ENCODE data around the gene SRPK2. TPM values are rescaled to one million over a fixed set of nuclear protein-coding genes. Genes with fewer than 3 reads are reported as not detected.
A peak's percentile ranks its signal among the peaks of the same experiment; 100 is the strongest.

The SRPK2 gene
- total RNA-seq, 1 experiment from 2014 or later, result 27.6 TPM

DNA sequence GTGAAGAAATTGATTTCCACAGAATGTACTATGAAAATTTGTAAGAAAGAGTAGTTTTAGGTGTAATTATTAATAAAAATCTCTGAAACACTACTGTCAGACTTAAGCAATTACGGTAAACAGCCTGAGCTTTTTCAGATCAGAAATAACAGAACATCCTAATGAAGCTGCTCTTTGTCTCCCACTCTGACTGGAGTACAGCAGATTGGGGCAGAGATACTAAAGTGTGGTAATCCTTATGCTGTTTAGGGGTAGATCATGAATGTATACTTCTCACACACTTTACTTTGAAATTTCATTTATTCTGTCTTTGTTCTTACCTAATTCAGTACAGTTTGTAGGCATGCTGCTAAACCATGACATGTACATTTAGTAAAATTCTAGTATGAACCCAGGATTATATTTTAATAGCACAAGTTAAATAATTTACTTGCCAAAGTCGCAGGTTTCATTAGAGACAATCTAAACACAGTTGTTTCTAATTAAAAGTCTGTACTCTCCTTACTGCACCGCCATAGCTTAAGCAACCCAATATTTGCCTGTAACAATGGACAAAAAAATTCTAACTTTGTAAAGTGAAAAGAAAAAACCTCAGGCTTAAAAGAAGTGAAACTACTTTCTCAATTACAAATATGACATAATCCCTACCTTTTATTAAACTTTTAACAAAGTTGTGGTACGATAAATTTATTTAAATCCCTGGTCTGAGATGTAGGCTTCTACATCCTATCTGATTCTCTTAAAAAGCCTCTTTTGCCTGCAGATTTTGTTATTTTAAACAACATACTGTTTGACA, 286.0 kb downstream of the SRPK2 start:
- in situ Hi-C loops (cut with HindIII; ENCODE audit: low pct_unique_long_range_greater_than_20kb, low sequenced_read_pairs), result no loop called here
- no peak for DNase-seq (ENCODE audit: low read depth)

DNA sequence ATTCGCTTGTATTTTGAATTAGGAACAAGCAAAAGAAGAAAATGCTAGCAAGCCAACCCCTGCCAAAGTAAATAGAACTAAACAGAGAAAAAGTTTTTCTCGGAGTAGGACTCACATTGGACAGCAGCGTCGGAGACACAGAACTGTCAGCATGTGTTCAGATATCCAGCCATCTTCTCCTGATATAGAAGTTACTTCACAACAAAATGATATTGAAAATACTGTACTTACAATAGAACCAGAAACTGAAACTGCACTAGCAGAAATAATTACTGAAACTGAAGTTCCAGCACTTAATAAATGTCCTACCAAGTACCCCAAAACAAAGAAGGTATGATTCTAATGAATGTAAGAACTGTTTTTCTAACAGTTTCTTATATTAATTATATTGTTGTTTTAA, 286.9 kb downstream of the SRPK2 start:
- in situ Hi-C loops (cut with HindIII; ENCODE audit: low pct_unique_long_range_greater_than_20kb, low sequenced_read_pairs), result no loop called here
- DNase-seq (ENCODE audit: low read depth), result no peak

- in situ Hi-C loops (cut with HindIII; ENCODE audit: low pct_unique_long_range_greater_than_20kb, low sequenced_read_pairs), result no loop called here
- no peak for DNase-seq (ENCODE audit: low read depth)
Observed at GRCh38 chr7:105098863-105099515, 289.7 kb downstream of the SRPK2 start.

DNA sequence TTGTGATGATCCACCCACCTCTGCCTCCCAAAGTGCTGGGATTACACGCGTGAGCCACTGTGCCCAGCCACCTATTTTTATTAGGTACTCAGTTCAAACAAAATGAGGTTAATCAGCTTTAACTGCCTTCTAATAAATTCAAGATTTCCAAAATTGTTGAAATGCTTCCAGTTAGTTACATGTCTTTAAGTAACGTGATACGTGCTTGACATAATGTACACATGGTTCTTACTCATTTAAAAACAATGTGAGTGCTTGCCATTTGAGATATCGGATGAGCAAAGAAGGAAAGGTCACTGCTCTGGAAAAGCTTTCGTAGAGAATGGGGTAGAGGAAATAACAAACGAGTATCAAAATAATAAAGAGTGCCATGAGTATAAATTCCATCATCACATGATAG, 291.1 kb downstream of the SRPK2 start:
- in situ Hi-C loops (cut with HindIII; ENCODE audit: low pct_unique_long_range_greater_than_20kb, low sequenced_read_pairs), result no loop called here
- DNase-seq (ENCODE audit: low read depth), result peak; percentile 47

- no peak for DNase-seq (ENCODE audit: low read depth)
- in situ Hi-C loops (cut with HindIII; ENCODE audit: low pct_unique_long_range_greater_than_20kb, low sequenced_read_pairs), result no loop called here
Observed at GRCh38 chr7:105096306-105096705, 292.4 kb downstream of the SRPK2 start.

DNA sequence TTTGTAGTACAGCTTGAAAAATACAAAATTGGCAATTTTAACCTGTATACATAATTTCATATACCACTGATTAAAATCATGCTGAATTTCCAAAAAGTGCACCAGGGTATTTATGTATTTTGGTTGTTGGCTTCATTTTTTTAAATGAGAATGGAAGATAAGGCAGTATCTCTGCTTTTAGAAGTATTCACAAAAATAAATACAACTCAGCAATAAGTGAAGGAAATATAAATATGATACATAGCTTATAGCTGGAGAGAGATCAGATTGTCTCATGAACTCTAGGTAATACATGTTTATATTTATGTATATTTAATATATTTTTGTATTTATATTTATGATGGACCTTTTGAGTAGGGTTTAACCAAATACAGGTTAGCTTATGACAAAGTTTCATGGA, 293.8 kb downstream of the SRPK2 start:
- in situ Hi-C loops (cut with HindIII; ENCODE audit: low pct_unique_long_range_greater_than_20kb, low sequenced_read_pairs), result no loop called here
- no peak for DNase-seq (ENCODE audit: low read depth)

DNA sequence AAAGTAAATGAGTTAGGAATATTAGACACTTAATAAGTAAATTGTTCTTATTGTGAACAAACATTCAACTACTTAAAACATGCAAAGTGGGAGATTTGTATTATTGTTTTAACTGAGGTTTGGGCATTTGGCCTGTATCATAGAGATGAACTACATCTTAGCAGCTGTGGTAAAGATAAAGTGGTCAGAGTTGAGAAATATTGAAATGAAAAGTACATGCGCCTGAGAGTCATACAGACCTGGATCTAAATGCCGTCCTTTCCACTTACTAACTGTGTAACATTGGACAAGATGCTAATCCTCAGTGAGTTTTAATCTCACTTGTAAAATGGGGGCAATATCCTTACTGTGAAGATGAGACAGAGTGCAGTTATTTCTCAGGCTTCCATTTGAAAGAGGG, 300.3 kb downstream of the SRPK2 start:
- in situ Hi-C loops (cut with HindIII; ENCODE audit: low pct_unique_long_range_greater_than_20kb, low sequenced_read_pairs), result no loop called here
- no peak for DNase-seq (ENCODE audit: low read depth)

- in situ Hi-C loops (cut with HindIII; ENCODE audit: low pct_unique_long_range_greater_than_20kb, low sequenced_read_pairs), result no loop called here
- DNase-seq (ENCODE audit: low read depth), result no peak
Observed at GRCh38 chr7:105087981-105088380, 300.7 kb downstream of the SRPK2 start.

DNA sequence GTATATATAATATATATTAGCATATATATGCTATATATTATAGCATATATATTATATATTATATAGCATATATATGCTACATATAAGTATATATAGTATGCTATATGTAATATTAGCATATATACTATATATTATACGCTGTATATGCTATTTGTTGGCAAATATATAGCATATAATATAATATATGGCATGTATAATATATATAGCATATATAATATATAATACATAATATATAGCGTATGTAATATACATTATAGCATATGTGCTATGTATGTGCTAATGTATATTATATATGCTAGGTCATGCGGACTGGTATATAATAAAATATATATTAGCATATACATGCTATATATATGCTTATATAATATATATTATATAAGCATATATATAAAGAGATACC, 301.9 kb downstream of the SRPK2 start:
- DNase-seq (ENCODE audit: low read depth), result no peak
- in situ Hi-C loops (cut with HindIII; ENCODE audit: low pct_unique_long_range_greater_than_20kb, low sequenced_read_pairs), result no loop called here

DNA sequence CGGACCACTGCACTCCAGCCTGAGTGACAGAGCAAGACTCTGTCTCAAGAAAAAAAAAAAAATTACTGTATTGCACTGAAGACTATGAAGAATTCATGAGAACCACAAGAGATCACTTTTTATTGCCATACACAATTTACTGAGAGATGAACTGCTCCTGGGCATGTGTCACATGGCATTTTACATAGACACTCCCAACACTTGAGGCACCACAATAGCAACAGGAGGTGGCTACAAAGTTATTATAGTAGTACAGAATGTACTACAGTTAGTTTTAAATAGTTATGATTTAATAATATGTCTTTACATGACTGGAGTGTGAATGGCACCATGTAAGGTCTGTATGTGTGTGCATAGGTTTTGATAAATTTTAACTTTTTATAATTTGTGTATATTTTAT, 304.1 kb downstream of the SRPK2 start:
- in situ Hi-C loops (cut with HindIII; ENCODE audit: low pct_unique_long_range_greater_than_20kb, low sequenced_read_pairs), result no loop called here

DNA sequence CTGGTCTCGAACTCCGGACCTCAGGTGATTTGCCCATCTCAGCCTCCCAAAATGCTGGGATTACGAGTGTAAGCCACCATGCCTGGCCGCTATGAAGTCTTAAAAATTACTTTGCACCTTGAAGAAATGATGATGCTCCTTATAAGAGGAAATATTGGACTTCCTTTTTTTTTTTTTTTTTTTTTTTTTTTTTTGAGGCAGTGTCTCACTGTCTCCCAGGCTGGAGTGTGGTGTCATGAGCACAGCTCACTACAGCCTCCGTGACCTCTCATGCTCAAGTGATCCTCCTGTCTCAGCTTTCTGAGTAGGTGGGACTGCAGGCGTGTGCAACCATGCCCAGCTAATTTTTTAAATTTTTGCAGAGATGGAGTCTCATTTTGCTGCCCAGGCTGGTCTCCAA, 309.4 kb downstream of the SRPK2 start:
- in situ Hi-C loops (cut with HindIII; ENCODE audit: low pct_unique_long_range_greater_than_20kb, low sequenced_read_pairs), result no loop called here
- no peak for DNase-seq (ENCODE audit: low read depth)

More for the DNA sequence above, 304.1 kb downstream of the SRPK2 start:
- no peak for DNase-seq (ENCODE audit: low read depth)

- in situ Hi-C loops (cut with HindIII; ENCODE audit: low pct_unique_long_range_greater_than_20kb, low sequenced_read_pairs), result no loop called here
- DNase-seq (ENCODE audit: low read depth), result no peak
Observed at GRCh38 chr7:105073143-105073542, 315.6 kb downstream of the SRPK2 start.

- DNase-seq (ENCODE audit: low read depth), result no peak
- in situ Hi-C loops (cut with HindIII; ENCODE audit: low pct_unique_long_range_greater_than_20kb, low sequenced_read_pairs), result no loop called here
Observed at GRCh38 chr7:105068886-105069285, 319.8 kb downstream of the SRPK2 start.

- in situ Hi-C loops (cut with HindIII; ENCODE audit: low pct_unique_long_range_greater_than_20kb, low sequenced_read_pairs), result no loop called here
- no peak for DNase-seq (ENCODE audit: low read depth)
Observed at GRCh38 chr7:105067691-105068090, 321.0 kb downstream of the SRPK2 start.

Other genes with a start within 250 kb of the SRPK2 start
- 17.6 and 24.0 TPM in 2 replicates for gene PUS7, start 133.3 kb upstream of the SRPK2 start, total RNA-seq (2014; rRNA removed; shearing (Covaris generic); ENCODE audit: low replicate concordance)
- 4.8 and 5.7 TPM in 2 replicates for gene RINT1, start 143.3 kb upstream of the SRPK2 start, total RNA-seq (2014; rRNA removed; shearing (Covaris generic); ENCODE audit: low replicate concordance)
- gene EFCAB10, start 192.6 kb upstream of the SRPK2 start, total RNA-seq (2014; rRNA removed; shearing (Covaris generic); ENCODE audit: low replicate concordance), result 1.4 and 2.3 TPM in 2 replicates